HEK293T (cell line): ENCODE data around the gene MRAS.

Experiments
- BHLHE40 ChIP-seq: fragments of 450-650 bp; IDR thresholded peaks from 2 replicates; pipeline ENCODE4 v1.6.1; 2016; ENCODE audit warnings: mild to moderate bottlenecking, moderate library complexity, borderline replicate concordance
- CTBP1 ChIP-seq: fragments of 450-650 bp; IDR thresholded peaks from 2 replicates; pipeline ENCODE4 v1.6.1; 2016; ENCODE audit warnings: borderline replicate concordance
- ELF4 ChIP-seq: fragments of 450-650 bp; IDR thresholded peaks from 2 replicates; pipeline ENCODE4 v1.6.1; 2017; ENCODE audit warnings: antibody characterized with exemption
- FOXA1 ChIP-seq: fragments of 450-650 bp; IDR thresholded peaks from 2 replicates; pipeline ENCODE4 v1.6.1; 2016; ENCODE audit warnings: mild to moderate bottlenecking
- HDGF ChIP-seq: fragments of 450-650 bp; IDR thresholded peaks from 2 replicates; pipeline ENCODE4 v1.6.1; 2017; ENCODE audit warnings: antibody characterized with exemption, borderline replicate concordance
- NFRKB ChIP-seq: fragments of 450-650 bp; IDR thresholded peaks from 2 replicates; pipeline ENCODE4 v1.6.1; 2016; ENCODE audit warnings: mild to moderate bottlenecking, moderate library complexity
- ZNF384 ChIP-seq: fragments of 450-650 bp; IDR thresholded peaks from 2 replicates; pipeline ENCODE4 v1.6.1; 2016

GRCh38 chr3:138451595-138452162 is 103.3 kb downstream of the MRAS start:
- TF ChIP-seq BHLHE40: no peak
- no peak for TF ChIP-seq FOXA1
- TF ChIP-seq ZNF384: no peak
- no peak for TF ChIP-seq HDGF
- no peak for TF ChIP-seq ELF4
- TF ChIP-seq NFRKB: no peak
- TF ChIP-seq CTBP1: no peak
